NCI-H748 (cell line): Measurements from ENCODE around the gene RHOU.
"Not testable (repeated sequence)": the region's sequence is repeated elsewhere in the genome, so short reads cannot be mapped to it uniquely, and the experiment has no call there.

ENCODE experiments used
- DNase-seq: peaks from one replicate; lab custom pipeline; 2025; ENCODE audit not compliant: unreplicated experiment; lab: John Stamatoyannopoulos, UW

The RHOU gene

DNA sequence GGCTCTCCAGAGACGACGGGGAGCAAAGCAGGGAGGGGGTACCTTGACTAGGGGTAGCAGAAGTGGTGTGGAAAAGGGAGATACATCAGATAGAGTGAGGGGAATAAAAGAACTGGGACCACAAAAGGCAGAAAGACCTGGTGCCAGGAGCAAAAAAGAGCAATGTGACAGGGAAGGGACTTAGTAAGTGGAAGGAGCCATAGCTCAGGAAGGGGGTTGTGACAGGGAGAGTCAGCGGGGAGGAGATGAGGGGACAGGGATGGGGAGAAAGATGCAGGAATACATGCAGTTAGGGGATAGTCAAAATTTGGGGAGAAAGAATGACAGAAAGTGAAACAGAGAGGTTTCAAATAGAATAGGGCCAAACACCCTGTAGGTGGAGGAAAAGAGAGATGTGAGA is 20.5 kb downstream of the RHOU start:
- DNase-seq, result no peak

DNA sequence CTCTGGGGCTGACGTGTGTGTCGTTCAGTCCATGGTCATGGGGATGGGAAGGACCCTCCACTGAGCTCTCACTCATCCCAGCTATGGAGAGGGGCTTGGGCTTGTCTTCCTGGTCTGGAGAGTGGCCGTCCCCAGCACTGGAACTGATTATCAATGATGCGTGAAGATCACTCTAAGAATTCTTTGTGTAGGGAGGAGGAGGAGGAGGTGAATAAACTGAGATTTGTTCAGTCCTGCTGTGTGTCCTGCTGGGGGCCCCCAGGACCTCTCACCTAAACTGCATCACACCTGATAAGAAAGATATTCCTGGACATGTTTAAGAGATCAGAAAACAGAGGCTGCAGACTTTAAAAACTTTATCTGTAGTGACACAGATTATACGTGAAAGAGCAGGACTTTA is 21.2 kb downstream of the RHOU start:
- no peak for DNase-seq

DNA sequence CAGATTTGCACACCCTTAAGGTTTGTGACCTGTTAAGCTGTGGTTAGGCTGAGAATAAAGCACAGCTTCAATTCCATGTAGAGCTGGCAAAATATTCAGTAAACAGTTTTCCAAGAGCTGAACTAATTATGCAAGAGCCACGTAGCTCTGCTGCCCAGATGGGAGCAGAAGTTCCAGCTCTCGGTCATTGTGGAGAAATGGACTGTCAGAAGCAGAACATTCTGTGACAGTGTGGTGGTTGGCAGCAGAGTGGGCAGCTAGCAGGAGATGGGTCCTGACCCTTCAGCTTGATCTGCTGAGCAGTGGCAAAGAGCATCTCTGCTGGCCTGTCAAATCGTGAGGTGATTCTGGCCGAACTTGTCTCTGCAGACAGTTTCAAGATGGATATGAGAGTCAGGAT is 23.2 kb downstream of the RHOU start:
- no peak for DNase-seq

DNA sequence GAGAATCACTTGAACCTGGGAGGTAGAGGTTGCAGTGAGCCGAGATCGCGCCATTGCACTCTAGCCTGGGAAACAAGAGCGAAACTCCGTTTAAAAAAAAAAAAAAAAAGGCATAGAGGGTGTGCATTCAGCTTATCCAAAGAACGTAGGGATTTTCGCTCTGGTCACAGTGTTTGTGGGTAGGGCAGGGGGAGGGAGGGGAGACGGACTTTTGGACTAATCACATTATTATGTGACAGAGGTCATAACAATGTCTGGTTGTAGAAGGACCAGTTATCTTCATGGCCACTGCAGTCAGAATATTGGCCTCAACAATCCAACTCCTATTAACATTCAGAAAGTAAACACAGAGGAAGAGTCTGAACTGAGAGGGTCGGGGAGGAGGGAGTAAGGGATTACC is 25.7 kb downstream of the RHOU start:
- DNase-seq, result no peak

DNA sequence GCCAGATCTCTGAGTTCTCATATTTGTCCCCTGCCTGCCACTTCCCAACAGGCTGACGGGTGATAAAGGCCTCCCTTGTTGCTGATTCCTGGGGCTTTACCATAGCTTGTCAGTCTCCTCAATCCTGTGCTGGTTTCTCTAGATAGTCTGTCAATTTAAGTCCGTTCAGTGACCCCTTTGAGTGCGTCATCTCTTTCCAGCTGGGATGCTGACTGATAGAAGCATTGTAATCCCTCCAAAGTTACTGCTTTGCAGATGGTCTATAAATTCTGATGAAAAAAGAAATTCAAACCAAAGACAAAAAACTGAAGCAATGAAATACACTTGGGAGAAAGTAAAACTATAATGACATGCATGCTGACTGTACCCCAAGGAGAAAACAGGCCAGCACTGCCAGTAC is 28.3 kb downstream of the RHOU start:
- DNase-seq, result no peak

DNA sequence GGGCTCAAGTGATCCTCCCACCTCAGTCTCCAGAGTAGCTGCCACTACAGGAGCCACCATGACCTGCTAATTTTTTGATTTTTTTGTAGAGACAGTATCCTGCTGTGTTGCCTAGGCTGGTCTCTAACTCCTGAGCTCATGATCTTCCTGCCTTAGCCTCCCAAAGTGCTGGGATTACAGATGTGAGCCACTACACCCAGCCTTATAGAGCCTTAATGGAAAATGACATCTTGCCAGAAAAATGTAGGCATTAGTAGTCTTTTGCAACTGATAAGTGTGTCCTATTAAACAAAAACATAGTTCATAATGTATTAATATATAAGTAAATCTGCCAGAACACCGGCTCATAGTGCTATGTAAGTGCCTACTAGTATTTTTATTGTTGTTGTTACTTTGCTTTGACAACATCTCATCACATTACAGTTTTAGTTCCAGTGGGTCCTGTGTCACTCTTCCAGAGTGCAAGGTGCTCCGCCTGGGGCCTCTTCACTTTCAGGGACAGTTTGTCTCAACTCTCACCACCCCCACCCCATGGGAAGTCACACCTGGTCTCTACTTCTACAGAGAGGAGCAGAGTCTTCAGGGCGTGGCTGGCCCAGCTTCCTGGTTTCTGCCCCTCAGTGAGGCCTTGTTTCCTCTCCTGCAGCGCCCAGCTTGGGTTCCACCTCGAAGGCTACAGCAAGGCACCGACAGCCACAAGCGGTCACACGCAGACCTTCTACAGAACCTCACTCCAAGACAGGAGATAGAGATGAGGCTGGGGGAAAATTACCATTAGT is 30.1 kb downstream of the RHOU start:
- no peak for DNase-seq

DNA sequence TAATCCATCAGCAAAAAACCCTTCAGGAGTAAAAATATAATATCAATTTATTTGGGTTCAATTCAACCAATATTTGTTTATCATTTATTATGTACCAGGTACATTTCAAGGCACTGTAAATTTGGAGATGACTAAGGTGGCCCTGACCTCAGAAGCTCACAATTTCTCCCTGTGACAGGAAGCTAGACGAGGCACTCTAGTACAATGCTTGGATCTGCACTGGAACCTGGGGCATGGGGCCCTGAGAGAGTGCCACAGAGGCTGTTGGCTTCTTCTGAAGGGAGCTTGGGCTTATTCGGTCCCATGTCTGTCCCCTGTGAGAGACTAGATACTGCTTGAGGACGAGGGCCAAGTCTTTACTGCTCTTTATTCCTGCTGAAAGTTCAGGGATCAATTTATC is 31.5 kb downstream of the RHOU start:
- no peak for DNase-seq

DNA sequence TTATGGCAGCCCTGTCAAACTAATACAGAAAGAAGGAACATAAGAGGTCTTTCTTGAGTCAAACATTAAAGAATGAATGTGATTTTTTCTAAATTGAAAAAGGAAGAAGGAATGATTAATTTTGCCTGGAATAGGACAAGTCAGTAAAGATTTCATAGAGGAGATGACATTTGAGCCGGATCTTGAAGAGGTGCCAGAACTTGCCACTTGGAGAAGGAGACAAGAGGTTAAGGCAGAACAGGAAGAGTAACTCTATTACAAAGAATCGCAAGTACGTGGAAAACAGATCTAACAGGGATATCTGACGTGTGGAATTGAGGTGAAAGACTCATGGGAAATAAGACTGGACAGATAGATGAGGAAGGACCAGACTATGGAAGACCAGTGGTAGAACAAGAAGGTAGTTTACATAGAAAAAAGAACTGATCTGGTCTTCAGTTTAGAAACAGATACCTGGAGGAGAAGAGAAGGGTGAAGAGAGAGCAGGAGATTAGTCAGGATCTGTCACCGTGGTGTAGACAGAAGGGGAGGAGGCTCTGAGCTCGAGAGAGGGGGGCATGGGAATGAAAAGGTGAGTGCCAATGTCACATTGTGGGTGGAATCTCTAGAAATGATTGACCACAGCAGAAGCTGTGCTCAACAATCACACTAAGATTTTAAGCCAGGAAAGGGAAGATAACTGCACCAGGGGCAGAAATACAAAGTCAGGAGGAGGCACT is 32.5 kb downstream of the RHOU start:
- DNase-seq, result no peak

DNA sequence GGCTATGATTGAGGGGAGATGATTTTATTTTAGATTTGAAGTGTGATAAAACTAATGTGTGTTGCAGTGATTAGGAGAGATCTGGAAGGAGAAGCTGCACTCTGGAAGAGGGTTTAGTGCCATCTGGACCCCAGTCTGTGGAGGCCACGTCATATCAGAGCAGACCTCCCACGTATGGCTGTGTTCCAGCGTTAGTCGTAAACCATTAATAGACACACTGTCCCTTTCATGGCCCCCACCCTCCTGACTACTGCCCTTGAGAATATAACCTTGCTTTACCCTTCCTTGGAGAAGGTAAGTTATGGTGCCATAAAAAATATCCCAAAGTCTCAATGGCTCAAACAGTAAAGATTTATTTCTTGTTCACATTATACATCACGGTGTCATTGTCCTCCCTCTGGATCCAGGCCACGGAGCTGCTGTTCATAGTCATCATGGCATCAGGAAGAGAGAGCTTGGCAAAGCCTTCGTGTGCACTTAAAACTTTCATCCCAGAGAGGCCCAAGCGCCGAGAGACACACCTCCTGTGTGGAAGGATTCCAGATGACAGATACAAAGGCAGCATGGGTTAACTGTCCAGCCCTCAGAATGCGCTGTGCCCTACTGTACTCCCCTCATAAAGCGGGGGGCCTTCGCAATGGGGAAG is 33.2 kb downstream of the RHOU start:
- DNase-seq, result no peak

DNA sequence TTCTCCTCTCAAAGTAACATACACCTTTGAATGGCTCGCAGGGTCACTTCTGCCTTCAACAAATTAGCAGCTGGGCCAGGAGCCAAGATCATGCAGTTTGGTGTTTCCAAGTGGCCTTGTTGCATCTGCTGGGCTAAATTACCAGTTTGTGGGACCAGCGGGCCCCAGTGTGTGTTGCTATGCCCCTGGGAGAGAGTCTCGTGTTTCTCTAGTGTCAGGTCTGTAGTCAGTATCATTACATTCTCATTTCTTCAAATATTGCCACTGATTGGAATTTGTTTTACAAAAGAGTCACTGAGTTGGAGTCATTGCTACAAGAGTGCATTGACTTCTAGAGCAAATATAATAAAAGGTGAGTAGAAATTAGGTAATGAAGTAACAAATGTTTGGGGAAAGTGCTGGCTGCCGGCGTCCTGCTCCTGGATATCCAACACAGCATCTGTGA is 35.5 kb downstream of the RHOU start:
- peak; percentile 43 for DNase-seq

DNA sequence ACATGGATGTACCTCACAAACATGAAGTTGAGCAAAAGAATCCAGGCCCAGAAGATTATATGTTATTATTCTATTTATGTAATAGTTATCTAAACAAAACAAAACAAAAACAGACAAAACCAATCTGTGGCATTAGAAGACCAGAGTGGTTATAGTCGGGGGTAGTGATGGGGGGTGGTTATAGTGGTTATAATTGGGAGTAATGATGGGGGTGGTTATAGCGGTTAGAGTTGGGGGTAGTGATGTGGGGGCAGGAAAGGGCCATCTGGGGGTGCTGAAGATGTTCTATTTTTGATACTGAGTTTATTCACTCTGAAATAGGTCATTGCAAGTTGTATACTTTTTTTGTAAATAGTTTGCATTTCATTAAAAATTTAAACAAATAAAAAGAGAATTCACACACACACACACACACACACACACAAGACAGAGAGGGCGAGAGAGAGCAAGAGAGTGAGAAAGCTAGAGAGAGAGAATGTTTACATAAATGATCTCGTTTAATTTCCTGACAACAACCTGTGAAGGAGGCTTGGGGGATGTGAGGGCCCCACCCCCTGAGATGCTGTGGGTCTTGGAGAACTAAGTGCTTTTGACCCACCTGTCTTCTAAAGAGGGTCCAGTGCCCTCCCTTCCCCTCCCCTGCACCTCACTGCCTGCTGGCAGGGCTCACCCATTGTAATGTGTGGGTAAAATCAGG is 37.4 kb downstream of the RHOU start:
- no peak for DNase-seq

DNA sequence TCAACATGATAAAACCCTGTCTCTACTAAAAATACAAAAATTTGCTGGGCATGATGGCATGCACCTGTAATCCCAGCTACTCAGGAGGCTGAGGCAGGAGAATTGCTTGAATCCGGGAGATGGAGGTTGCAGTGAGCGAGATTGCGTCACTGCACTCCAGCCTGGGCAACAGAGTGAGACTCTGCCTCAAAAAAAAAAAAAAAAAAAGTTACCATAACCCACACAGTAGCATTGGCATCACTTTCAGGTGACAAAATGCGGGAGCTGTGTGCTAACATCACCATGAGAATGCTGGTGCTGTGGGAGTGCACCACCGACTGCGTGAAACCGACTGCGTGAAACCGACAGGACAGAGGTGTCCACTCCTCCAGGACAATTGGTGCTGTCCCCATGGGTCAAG is 40.7 kb downstream of the RHOU start:
- not testable (repeated sequence) for DNase-seq

DNA sequence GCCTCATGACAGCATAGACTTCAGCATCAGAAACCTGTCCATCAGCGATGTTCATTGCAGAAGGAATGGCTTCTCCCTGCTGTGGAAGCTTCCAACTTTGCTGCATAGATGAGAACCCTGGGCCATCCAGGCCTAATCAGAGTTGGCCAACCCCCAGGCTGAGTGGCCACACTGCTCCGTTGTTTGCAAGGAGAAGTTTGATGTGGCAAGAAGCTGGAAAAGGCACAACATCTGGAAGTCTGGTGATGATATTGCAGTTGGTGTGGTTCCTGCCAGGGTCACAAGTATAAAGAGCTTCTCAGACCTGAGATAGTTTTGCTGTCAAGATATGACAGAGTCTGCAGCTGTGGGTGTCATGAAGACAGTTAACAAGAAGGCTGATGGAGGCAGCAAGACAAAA is 41.2 kb downstream of the RHOU start:
- DNase-seq, result no peak

DNA sequence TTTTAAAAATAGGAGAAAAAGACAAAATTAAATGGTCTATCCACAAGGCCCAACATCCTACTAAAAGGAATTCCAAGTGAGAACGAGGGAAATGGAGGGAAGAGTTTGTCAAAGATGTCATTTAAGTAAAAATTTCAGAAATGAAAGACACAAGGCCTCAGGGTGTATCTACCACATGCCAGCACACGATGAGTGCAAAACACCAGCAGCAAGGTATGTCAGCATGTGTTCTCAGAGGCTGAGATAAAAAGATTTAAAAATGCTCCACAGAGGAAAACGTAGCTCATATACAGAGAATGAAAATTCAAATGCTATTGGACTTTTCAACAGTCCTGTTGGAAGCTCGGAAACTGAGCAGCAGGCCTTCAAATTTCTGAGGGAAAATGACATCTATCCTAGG is 42.0 kb downstream of the RHOU start:
- DNase-seq, result no peak

DNA sequence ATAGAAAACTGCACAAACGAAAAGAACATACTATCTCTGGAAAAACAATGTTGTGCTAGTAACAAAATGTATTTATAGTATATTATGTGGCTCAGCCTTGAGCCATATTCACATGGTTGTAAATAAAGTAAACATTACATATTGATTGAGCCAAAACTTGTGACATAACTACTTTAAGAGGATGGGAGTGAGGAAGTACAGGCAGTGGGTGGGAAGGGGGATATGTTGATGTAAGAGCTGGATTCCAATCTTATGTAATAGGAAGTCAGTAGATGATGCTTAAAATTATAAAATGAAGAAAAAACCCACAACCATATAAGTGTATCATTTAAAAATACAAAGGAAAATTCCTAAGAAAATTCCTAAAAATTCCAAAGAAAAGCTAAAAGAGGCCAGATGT is 42.7 kb downstream of the RHOU start:
- no peak for DNase-seq

DNA sequence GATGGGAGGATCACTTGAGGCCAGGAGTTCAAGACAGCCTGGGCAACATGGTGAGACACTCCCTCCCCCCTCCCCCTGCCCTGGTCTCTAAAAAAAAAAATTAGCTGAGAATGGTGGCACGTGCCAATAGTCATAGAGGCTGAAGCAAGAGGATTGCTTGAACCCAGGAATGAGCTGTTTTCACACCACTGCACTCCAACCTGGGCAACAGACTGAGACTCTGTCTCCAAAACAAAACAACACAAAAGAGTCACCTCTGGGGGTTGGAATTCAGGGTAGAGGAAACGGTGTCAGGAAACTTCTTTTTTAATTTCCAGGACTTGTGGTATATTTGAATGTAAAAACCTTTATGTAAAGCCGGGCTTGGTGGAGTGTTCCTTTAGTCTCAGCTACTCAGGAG is 43.2 kb downstream of the RHOU start:
- DNase-seq, result no peak

DNA sequence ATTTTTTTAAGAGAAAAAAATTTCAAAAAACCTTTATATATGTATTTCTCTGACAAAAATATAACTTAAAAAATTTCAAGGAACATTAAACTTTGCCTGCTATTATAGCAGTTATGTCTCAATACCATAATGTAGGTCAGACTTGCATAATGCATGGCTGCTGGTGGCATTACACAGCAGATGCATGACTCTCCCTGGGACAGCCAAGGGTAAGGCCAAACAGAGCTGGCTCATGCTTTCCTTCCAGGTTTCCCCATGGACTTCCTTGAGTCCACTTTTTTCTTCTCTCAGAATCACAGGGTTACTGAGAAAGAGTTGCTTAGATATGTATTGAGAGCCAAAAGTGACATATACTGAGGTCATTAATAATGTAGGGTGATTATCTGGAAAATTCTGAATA is 43.7 kb downstream of the RHOU start:
- DNase-seq, result no peak

DNA sequence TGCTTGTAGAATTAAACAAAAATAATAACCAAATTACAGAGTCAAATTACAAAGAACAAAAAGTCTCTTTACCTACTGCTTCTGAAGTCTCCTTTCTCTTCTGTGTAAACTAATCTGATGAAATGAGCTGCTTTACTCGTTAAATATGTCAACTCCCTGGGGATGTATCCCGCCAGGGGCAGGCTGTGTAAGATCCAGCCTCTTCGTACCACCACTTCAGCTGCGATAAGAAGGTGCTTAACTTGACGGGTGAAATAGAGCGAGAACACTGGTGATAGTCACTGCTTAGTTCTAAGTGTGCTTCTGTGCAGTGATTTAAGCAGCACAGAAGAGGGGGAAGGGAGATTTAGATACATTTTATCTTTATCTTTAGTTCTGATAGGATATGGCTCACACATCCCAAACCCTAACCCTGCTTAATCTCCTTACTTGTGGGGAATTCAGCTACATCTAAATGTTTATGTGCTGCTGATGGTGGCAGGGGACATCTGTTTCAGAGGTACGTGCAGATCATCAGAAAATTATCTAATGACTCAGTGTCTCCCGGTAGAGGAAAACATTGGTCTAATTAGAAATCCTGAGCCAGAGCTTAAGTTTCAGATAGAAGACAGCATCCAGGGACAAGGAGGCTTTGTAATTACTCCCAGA is 46.0 kb downstream of the RHOU start:
- peak; percentile 73 for DNase-seq

DNA sequence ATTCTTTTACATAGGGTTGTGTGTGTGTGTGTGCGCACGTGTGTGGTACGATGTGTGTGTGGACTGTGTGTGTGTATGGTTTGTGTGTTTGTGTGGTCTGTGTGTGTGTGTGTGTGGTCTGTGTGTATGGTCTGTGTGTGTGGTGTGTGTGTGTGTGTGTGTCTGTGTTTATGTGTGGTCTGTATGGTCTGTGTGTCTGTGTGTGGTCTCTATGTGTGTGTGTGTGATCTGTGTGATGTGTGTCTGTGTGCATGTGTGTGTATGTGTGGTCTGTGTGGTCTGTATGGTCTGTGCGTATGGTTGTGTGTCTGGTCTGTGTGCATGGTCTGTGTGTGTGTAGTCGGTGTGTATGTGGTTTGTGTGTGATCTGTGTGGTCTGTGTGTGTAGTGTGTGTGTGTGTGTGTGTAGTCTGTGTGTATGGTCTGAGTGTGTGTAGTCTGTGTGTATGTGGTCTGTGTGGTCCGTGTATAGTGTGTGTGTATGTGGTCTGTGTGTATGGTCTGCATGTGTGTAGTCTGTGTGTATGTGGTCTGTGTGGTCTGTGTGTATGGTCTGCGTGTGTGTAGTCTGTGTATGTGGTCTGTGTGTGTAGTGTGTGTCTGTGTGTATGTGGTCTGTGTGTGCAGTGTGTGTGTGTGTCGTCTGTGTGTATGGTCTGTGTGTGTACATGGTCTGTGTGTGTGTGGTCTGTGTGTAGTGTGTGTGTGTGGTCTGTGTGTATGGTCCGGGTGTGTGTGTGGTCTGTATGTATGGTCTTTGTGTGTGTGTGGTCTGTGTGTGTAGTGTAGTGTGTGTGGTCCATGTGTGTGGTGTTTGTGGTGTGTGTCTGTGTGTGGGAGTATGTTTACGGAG is 46.8 kb downstream of the RHOU start:
- no peak for DNase-seq
